D721Med (cell line): Measurements from ENCODE around the gene RHBDL2.

Source experiments
- DNase-seq: peaks from one replicate; pipeline ENCODE4 v3.0.0; 2011; ENCODE audit warnings: low spot score; ENCODE audit not compliant: insufficient read length
- FAIRE-seq: peaks from 2 replicates; lab custom pipeline; 2011; peaks lifted over from hg19 to GRCh38; lab: Jason Lieb, UNC
- CTCF ChIP-seq: IDR thresholded peaks from 2 replicates; pipeline ENCODE4 v1.5.1; 2012; ENCODE audit warnings: mild to moderate bottlenecking, control low read depth; ENCODE audit not compliant: insufficient read depth; ENCODE audit errors: missing control alignments

RHBDL2 gene

GRCh38 chr1:38964140-38964548 lies 22.5 kb upstream of the RHBDL2 start:
- FAIRE-seq (no peak), DNase-seq (no peak)
- no peak for TF ChIP-seq CTCF

GRCh38 chr1:38962560-38962959 lies 20.9 kb upstream of the RHBDL2 start:
- no peak for DNase-seq
- TF ChIP-seq CTCF = no peak
- no peak for FAIRE-seq

GRCh38 chr1:38962113-38962512 lies 20.5 kb upstream of the RHBDL2 start:
- FAIRE-seq = no peak
- TF ChIP-seq CTCF = no peak
- no peak for DNase-seq

- TF ChIP-seq CTCF = no peak
- FAIRE-seq = no peak
- DNase-seq = no peak
These were observed 17.3 kb upstream of the RHBDL2 start for GRCh38 chr1:38958967-38959366.

GRCh38 chr1:38953433-38953860 lies 11.8 kb upstream of the RHBDL2 start:
- no peak for DNase-seq

GRCh38 chr1:38950553-38950952 lies 8.9 kb upstream of the RHBDL2 start:
- FAIRE-seq = no peak
- DNase-seq = no peak
- TF ChIP-seq CTCF = no peak

More at GRCh38 chr1:38953433-38953860, 11.8 kb upstream of the RHBDL2 start:
- no peak for FAIRE-seq
- no peak for TF ChIP-seq CTCF

GRCh38 chr1:38944547-38944946 lies 2.9 kb upstream of the RHBDL2 start:
- FAIRE-seq (no peak), DNase-seq (no peak)
- TF ChIP-seq CTCF = no peak
